Upper lobe of left lung (tissue), 4 donors: ENCODE measurements around the gene ZSCAN9.

ENCODE experiments used
- EP300 ChIP-seq, 4 donors: sonication (generic); formaldehyde crosslinking; IDR thresholded peaks; one replicate each; pipeline ENCODE4 v1.5.1; 2017; ENCODE audit warnings: antibody characterized with exemption in 4 of 4, control low read depth in 2 of 4
- POLR2A ChIP-seq, 4 donors: fragments of 450-650 bp; IDR thresholded peaks; one replicate each; pipeline ENCODE4 v1.5.1; 2016 to 2017; ENCODE audit warnings: antibody characterized with exemption in 4 of 4, mild to moderate bottlenecking in 2 of 4
- POLR2AphosphoS5 ChIP-seq, 2 donors: sonication (generic); formaldehyde crosslinking; IDR thresholded peaks; one replicate each; pipeline ENCODE4 v1.5.1; 2017; ENCODE audit warnings: antibody characterized with exemption in 2 of 2
- TF ChIP-seq, protein P1 (sequence below), 6 experiments: fragments of 450-650 bp in 4 of 6; fragments of 200-600 bp in 2 of 6; sonication (generic) in 2 of 6; IDR thresholded peaks; one replicate each; pipeline ENCODE4 v1.5.1; 2016 to 2019; ENCODE audit warnings: antibody characterized with exemption in 6 of 6

DNA sequence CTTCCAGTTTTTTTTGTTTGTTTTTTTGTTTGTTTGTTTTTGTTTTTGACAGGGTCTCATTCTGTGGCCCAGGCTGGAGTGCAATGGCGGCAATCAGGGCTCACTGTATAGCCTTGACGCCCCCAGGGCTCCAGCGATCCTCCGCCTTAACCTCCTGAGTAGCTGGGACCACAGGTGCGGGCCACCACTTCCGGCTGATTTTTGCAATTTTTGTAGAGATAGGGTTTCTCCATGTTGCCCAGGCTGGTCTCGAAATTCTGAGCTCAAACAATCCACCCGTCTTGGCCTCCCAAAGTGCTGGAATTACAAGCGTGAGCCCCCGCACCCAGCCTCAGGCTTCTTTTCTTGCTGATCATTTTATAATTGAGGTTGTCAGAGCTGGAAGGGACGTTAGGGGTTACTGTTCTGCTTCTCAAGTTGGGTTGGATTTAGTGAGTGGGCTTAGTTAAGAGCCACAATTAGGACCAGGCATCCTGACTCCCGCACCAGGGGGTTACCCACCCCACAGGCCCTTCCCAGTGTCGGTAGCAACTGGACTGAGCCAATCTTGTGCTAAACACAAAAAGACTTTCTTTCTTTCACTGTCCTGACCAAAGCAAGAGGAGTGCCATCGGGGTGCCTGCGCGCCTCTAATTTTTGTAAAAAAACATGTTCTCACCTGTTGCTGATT lies 13.1 kb upstream of the ZSCAN9 start:
- TF ChIP-seq POLR2A (IDR thresholded peaks at IDR 0.05) (no peak), EP300 (IDR thresholded peaks at IDR 0.05) (no peak), POLR2AphosphoS5 (IDR thresholded peaks at IDR 0.05) (no peak)
- TF ChIP-seq, protein P1, sequence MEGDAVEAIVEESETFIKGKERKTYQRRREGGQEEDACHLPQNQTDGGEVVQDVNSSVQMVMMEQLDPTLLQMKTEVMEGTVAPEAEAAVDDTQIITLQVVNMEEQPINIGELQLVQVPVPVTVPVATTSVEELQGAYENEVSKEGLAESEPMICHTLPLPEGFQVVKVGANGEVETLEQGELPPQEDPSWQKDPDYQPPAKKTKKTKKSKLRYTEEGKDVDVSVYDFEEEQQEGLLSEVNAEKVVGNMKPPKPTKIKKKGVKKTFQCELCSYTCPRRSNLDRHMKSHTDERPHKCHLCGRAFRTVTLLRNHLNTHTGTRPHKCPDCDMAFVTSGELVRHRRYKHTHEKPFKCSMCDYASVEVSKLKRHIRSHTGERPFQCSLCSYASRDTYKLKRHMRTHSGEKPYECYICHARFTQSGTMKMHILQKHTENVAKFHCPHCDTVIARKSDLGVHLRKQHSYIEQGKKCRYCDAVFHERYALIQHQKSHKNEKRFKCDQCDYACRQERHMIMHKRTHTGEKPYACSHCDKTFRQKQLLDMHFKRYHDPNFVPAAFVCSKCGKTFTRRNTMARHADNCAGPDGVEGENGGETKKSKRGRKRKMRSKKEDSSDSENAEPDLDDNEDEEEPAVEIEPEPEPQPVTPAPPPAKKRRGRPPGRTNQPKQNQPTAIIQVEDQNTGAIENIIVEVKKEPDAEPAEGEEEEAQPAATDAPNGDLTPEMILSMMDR (IDR thresholded peaks at IDR 0.05) = no peak
